ENCODE data around the gene LRRC28.

The LRRC28 gene

DNA sequence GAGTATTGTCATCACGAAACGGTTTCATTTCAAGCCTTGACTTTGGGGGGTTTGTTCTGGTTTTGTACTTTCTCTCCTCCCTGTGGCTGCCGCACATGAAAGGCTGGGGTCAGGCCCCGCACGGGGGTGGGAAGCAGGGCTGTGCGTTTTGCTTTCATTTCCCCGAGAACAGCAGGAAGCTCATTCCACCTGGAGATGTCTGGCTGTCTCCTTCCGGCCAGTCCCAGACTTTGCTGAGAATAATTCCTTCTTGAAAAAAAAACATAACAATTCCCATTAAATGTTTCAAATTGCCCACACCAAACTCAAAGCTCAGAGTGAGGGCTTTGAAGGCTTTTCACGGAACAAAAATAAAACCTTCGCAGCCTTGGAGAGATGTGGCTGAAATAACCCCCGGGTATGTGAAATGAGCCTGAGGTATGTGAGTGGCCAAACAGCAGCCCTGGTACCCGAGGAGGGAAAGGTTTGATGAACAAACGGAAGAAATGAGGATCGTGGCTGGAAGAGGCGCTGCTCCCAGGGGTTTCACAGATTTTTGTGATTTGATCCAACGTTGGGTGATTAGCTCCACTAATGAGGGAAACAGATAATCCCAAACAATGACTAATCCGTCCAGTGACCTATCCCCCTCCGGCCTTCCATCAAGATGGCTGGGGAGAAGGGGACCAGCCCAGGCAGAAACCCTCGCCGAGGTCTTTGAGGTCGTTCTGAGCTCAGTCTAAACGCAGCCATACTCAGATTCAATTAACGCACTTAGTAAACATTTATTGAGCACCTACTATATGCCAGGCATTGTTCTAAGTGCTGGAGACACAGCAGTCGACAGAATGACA lies 187.6 kb downstream of the LRRC28 start:
- no peak for DNase-seq

GRCh38 chr15:99439524-99439835 lies 188.2 kb downstream of the LRRC28 start:
- DNase-seq, result no peak

GRCh38 chr15:99440029-99440428 lies 188.7 kb downstream of the LRRC28 start:
- no peak for DNase-seq

All from cortex of kidney (tissue), 1 donor.